GM19324 (cell line): Measurements from ENCODE around the gene GRIA3.
"Not testable (repeated sequence)": the region's sequence is repeated elsewhere in the genome, so short reads cannot be mapped to it uniquely, and the experiment has no call there.

Source experiments
- ATAC-seq: cut with Tn5 transposase; IDR thresholded peaks from one replicate; pipeline ENCODE4 v1.9.1; 2021; ENCODE audit warnings: mild to moderate bottlenecking, moderate library complexity; ENCODE audit not compliant: unreplicated experiment, low FRiP score

Gene GRIA3

DNA sequence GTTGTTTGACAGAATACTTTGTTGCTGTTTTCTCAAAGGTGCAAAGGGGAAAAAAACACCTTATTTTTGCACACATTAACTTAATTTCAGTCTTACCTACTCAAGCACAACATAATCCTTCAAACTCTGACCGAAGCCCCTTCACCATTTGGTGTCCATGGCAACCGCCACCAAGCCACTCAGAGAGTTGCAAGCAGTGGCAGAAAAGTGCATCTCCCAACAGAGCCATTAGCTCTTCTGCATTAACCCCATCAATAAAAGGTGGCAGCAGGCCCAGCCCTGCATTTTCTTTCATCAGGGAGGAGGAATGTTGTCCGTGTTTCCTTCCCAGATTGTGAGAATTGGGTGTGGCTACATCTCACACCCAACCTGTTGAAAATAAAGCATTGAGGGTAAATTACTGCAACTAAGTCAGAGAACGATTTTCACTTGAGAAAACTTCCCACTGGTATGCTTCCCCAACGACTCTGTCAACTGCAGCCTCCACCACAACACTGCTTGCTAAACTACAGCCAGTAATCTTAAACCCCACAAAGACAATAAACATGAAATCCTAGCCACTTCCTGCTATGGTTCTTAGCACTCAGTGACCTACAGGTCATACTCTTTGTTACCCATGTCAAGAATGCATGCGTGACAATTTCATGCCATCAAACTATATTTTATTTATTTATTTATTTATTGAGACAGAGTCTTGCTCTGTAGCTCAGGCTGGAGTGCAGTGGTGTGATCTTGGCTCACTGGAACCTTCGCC is 154.0 kb downstream of the GRIA3 start:
- no peak for ATAC-seq

DNA sequence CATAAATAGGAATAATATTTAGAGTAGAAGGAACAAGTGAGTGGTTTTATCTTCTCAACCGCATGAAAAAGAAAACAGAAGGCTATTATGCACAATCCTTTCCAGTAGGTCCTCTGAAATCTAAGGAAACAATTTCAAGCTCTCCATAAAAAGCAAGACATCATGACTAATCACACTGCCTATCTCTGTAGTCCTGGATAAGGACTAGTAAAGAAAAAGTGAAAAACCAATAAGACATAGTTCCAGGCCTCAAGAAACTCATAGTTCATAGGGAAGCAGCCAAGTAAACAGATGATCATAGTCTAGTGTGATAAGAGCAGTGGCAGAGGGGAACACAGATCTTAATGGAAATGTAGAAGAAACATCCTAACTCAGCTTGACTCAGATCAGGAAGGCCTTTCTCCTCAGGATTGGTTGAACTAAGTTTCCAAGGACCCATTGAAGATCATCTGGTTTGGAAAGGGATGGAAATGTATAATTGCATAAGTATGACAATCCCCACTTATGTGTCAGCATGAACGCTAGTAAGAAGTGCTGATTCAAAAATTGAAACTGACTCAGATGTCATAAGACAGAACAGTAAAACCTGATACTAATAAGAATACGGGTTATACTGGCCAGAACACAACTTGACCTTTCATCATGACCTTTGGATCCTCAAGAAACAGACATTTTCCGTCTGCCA is 155.3 kb downstream of the GRIA3 start:
- no peak for ATAC-seq

DNA sequence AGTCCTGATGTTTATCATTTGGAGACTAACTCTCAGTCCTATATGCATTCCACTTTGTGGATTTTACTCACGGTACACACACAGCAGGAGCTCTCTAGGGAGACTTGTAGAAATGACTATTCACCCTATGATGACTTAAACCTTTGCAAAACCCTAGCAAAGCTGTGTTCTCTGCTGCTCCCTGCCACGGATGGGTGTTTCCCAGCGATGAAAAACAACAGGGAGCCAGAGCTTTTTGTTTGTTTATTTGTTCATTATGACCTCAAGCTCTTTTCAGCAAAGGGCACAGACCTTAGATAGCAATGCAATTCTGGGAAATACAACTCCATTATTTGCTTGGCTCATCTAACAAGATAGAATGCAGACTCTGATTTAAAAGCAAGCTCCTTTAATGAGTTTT is 156.6 kb downstream of the GRIA3 start:
- no peak for ATAC-seq

DNA sequence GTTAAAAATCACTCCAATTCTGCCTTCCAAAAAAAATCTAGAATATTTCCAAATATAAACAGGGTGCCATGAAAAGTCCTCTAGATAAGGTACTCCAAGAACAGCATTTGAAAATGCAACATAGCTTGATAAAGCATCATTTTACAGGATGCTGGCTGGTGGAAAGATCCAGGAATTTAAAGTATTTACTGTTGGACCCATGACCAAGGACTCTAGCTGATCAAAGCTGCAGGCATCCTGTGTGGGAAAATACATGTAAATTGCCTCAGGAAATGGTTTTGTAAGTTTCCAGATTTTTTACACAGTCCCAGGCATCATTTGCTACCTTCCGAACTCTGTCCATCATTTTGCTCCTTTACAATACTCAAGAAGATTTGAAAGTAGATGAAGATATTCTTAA is 164.4 kb downstream of the GRIA3 start:
- no peak for ATAC-seq

DNA sequence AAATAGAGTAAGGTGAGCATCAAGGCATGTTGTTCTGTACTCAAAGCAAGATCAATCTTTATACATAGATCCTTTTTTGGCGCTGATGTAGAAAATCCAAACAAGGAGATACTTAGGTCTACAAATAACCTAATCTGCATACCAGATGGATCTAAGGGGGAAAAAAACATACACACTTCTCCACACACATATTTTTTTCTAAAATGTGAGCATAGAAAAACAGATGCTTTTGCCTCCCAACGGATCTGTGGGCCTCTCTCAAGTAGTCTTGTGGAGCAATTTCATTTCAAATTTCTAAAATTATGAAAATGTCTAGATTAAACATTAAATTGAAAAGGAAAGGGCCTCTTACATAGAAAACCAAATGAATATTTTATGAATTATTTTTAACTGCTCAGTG is 166.1 kb downstream of the GRIA3 start:
- ATAC-seq = no peak

DNA sequence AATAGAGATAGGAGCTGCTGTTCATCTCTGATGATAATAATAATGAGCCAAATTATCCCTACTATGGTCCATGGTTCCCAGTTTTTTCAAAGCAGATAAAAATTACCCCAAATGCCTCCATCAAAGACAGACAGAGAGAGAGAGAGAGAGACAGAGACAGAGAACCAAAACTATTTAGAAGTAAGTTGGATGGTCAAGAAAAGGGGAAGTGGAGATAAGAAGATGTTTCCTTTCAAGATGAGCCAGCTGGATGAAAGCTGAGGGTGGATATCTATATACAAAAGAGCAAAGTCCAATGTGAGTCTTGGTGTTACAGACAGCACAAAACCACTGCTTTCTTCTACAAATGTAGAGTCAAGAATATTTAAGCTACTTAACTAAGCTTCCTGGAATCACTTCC is 173.9 kb downstream of the GRIA3 start:
- peak; percentile 95 for ATAC-seq

DNA sequence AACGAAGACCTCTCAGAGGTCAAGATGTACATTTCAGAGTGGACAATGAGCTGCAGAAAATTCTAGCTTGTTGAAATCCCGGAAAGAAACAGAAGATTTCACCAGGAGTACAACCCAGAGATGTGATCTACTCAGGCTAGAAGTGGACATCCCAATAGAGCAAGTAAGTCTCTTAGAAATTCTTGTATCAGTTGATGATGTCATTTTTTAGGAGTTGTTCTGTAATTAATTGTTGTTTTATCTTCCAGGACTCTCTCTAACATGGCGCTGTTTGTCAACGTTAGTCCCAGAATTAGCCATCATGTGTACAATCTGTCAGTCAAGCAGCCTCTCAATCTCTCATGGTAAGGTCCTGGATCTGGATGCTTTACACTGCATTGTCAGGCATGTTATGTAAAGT is 174.4 kb downstream of the GRIA3 start:
- no peak for ATAC-seq

DNA sequence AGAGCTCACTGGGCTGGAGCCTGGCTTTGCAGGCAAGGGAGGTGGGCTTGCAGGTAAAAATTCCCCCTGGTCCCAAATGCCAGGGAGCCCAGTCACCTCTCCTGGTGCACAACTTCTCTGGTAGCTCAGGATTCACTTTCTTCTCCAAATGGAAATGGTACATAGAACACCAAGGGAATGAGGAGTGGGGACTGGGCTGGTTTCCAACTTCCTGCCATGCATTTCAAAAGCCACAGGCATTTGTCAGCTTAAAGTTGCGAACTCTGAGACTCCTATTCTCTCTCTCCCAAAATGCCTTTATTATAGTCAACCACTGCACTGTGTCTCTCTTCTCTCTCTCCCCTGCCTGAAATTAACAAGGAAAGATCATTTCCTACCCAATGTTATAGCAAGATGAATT is 177.3 kb downstream of the GRIA3 start:
- no peak for ATAC-seq

DNA sequence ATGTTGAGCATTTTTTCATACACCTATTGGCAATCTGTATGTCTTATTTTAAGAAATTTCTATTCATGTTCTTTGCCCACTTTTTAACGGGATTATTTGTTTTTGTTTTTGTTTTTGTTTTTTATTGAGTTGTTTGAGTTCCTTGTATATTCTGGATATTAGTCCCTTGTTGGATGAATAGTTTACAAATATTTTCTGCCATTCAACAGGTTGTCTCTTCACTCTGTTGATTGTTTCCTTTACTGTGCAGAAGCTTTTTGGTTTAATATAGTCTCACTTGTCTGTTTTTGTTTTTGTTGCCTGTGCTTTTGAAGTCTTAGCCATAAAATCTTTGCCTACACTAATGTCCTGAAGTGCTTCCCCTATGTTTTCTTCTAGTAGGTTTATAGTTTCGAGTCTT is 202.1 kb downstream of the GRIA3 start:
- ATAC-seq = not testable (repeated sequence)

DNA sequence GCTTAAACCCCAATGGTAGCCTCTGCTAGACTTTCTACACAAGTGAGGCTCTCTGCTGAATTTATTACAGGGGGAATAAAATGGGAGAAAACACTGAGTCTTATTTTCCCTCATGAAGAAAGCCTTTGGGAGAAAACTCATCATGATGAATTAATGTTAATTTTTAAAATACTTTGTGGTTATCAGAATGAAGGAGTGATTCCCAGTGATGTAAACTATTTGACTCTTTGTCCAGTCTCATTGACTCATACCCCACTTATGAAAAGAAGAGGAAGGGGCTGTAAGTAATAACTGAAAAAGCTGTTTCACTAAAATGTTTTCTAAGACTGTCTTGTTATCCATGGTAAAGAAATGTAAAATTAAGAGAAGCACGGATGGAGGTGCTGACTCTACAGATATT is 208.8 kb downstream of the GRIA3 start:
- no peak for ATAC-seq

DNA sequence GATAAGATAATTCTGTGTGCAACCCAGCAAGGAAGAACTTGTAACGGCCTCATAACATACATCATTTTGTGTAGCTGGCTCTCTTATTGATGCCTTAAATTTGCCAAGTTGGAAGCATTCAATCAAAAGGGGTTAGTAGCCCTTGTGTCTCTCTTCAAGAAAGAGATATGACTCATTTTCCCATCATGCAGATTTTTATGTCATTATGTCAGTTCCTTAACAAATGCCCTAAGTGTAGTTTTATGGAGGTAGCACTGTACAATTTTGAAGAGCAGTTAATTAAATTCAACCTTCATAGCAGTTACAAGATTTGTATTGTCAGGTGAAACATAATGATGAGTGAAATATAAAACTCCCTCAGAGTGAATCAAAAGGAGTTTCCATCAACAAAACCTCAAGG is 215.6 kb downstream of the GRIA3 start:
- no peak for ATAC-seq

DNA sequence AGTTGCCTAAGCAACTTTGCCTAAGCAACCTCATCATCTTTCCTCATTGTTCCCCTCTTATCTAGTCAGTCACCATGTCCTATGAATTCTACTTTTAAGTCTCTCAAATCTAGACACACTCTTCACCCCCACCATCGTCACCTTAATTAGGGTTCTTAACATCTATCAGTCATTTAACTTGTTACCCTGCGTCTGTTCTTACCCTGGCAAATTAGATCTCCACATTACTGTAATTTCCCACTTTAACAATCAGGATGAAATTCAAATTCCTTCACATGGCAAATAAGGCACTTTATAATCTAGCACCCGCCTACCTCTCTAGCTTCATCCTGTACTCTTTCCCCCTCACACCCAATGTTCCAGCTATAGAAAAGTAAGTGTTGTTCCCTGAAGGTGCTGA is 221.2 kb downstream of the GRIA3 start:
- no peak for ATAC-seq

DNA sequence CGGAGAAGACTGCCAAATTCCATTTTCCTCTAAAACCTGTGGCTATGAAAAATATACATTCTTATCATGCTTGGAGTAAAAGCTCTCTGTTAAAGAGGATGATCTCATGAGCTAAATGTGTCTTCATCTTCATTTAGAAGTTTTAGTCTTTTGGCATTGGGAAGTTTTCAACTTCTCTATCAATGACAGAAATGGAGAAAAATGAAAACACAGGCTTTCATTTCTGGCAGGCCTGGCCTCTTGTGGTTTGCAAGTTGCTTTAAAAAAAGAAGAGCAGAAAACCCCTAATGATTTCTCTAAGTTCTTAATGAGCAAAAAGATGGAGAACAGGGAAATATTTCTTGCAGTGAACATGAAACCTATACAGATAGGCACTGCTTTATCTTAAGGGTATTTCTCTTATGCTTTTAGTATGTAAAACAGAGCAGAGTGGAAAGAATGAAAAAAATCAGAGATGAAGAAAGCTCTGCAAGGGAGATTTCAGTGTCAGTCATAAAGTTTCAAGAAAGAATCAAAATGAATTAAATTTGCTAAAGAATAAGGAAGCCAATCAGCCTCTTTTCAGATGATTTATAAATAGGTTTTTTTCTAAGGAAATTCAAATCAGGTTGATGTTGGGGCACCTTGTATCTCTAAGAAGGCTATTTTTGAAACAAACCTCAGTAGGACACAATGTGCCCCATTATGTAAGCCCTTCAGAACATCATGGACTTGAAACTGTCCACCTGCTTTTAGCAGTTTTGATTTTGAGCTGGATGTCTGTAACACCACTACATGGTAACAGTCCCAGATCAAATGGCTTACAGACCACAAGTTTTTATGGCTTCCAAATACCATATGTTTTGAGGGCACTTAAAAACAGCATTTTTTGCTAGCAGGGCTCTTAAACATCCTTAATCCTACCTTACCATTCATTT is 225.0 kb downstream of the GRIA3 start:
- no peak for ATAC-seq

DNA sequence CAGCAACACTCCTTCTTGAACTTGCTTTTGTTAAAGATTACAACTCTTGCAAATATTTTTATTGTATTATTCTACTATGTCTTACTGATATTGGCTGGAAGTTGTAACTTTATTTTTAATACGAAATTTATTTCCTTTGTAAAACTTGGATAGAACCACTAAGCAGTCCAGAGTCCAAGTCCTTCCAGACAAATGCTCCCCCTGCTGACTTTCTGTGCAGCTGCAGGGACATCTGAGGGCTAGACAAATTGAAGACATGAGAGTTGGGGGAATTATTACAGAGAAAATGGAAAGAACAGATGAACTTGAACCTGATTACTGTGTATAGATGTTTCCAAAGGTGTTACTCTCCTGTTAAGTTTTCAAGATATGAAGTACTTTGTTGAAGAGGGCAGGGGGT is 238.8 kb downstream of the GRIA3 start:
- no peak for ATAC-seq

DNA sequence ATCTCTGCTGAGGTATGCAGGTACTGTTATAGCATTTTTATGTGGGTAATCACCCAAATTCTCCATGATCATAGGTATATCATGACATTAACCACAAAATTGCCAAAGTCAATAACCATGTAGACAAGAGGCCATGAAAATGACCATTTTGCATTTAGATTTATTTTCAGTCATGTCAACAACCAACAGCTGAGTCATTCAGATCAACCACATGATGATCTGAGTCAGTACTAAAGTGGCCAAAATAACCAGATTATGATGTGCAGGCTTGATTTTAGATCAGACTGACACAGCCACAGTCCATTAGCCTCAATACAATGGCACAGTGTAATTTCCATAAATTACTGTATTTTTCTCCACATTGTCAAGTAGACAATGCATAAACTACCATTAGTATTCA is 240.5 kb downstream of the GRIA3 start:
- no peak for ATAC-seq

DNA sequence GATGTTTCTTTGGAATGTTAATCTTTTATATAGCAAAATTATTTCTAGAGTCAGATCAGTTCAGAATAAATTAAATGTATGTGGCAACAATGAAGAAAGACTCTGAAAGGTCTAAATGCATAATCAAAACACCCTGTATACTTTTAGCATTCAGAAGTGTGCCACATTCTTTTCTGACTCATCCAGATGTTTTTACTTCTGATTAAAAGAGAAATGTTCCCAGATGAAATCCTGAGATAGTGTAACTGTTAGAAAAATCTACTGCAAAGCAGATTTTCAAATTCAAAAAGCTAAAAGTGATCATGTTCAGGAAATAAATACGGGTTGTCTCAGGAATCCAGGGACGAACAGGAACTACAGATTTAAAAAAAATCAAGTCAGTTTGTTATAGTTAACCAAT is 241.4 kb downstream of the GRIA3 start:
- ATAC-seq = no peak

DNA sequence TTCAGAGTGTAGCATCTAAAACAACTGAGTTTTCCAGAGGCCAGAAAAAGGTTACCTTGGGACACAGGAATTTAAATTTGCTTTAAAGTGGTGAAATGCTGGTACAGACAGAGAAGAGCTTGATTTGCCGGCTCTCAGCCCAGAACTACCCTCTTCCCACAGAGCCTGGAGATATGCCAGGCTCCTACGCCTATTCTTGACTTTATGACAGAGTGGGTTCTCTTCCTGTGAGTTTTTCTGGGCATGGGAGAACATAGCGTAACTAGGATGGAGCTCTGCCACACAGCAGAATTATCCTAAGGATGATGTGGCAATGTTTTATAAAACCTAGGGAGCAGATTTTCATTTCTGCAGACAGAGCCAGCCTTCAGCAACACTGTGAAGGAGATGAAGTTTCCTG is 241.8 kb downstream of the GRIA3 start:
- no peak for ATAC-seq

DNA sequence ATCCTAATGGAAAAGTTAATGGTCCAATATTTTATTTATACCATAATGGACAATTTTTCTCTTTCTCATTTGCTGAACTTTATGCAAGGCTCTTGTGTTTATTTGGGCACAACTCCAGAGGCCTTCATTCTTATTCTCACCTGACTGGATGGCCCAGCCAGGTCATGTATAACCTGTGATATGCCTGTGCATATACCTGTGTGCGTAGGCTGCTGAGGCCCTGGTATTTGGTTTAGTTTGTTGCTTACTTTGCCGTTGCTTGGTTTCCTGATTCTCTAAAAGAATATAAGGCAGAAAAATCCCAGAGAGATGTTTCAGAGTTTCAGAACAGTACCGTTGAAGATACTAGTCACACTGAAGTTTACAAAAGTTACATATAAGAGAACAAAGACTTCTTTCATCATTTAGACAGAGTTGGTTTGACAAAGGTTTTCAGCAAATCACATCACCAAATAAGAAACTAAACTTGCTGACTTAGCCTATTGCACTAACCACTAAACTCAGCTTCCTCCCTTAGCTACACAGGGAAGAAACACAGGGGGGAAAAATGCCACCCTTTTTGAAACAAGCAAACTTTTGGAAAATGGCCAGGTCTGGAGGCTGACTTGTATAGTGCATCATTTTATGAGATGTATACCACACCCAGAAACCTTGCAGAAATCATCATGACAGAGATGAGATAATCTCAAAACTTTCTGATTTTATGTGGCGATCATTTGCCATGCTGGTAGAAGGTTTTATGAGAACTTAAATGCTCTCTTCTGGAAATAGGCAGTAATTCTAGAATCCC is 248.5 kb downstream of the GRIA3 start:
- ATAC-seq = no peak

DNA sequence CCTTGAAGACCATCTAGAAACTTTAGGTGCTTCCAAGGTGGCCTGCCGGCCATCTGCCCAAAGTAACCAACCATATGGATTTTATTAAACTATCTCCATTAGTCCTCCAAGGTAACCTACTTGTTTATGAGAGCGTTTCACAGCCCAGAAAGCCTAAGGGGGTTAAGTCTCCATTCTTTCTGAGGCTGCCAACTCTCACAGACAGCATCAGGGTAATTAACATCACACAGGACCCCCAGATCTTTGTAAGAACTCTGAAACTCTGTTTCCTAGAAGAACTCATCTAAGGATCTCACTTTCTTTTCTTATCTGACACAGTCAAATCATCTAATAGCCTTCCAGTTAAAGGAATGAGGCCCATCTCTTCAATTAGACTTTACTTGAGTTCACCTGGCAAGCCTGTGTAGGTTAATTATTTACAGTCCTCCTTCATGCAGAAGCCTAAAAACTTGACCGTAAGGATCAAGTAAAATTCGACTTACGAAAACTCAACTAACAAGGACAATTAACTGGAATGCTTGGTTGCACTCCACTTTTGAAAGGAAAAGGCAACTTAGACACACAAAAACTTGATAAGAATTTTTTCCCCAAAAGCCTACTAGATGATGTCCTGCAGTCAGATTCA is 252.5 kb downstream of the GRIA3 start:
- no peak for ATAC-seq

DNA sequence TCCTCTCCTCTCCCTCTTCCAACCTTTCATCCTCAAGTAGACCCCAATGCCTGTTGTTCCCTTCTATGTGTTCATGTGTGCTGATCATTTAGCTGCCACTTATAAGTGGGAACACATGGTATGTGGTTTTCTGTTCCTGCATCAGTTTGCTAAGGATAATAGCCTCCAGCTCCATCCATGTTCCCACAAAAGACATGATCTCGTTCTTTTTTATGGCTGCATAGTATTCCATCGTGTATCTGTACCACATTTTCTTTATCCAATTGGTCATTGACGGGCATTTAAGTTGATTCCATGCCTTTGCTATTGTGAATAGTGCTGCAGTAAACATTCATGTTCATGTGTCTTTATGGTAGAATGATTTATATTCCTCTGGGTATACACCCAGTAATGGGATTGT is 255.8 kb downstream of the GRIA3 start:
- ATAC-seq = not testable (repeated sequence)
